ENCODE results near the gene DACT2.
"Not testable (repeated sequence)": the region's sequence is repeated elsewhere in the genome, so short reads cannot be mapped to it uniquely, and the experiment has no call there.

Gene DACT2

DNA sequence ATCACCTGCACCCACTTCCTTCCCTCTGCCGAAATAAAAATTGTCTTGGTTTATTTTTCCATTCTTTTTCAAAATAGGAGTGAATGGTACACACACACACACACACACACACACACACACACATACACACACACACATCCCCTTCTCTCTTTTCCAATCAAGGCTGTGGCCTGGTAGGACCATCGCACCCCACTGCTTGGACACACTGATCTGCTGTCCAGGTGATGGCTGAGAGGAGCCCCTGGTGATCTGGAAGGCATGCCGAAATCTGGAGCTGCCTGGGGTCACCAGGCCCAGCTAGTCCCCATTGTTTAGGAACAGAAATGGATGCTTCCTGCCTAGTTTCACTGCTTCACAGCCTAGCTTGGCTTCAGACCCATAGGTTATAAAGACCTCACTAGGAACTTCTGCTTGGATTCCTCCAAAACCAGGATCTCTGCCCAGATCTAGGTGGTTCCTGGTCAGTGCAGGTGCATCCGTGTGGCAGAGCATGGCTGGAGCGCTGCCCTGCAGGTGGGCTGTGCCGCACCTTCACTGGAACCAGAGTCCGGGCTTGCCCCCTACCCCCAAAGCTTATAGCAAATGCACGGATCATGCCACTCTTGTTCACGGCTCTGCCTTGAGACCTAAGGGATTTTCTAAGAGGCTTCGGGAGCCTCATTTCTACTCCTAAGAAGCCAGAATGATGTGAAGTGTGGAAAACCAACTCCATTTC is 42.9 kb upstream of the DACT2 start:
- H3K4me1 ChIP-seq (ENCODE audit: control insufficient read depth, insufficient read depth, low read length), result no peaks in the 10 kb centered on the region
- no peak for DNase-seq (ENCODE audit: low read depth, low spot score)
- H3K36me3 ChIP-seq (ENCODE audit: control insufficient read depth, insufficient read depth, low read length), result no peaks in the 10 kb centered on the region; the same call in 1 of the 2 replicates
- WGBS (ENCODE audit: insufficient coverage, insufficient read length), result no CpG with 5 or more reads among the region's 10 CpGs
- no peak overlapping the region for H3K27ac ChIP-seq (ENCODE audit: low read length)
- H3K9me3 ChIP-seq (ENCODE audit: control insufficient read depth, insufficient read depth, low read length), result peaks cover 1% of the 10 kb centered on the region; the same call in 1 of the 2 replicates
- H3K27me3 ChIP-seq (ENCODE audit: control insufficient read depth, insufficient read depth, low read length), result no peaks in the 10 kb centered on the region
- H3K4me3 ChIP-seq (ENCODE audit: low read length), result no peak overlapping the region

DNA sequence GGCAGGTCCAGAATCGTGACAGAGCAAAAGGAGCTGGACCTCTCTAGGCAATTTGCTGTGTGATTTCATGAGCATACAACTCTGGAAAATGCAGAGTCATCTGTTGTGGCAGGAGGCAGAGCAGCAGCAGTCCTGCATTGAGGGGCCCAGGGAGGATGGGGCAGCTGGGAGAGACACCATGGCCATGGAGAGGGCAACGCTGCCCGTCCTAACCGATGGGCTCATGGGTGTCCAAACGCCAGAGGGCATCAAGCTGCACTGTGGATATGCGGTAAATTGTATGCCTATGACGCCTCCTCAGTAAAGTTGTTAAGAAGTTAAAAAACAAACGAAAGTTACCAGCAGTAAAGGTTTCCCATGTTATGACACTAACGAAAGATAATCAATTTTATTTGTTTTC is 42.2 kb upstream of the DACT2 start:
- no peaks in the 10 kb centered on the region; the same call in 1 of the 2 replicates for H3K36me3 ChIP-seq (ENCODE audit: control insufficient read depth, insufficient read depth, low read length)
- peaks cover 1% of the 10 kb centered on the region; the same call in 1 of the 2 replicates for H3K9me3 ChIP-seq (ENCODE audit: control insufficient read depth, insufficient read depth, low read length)
- DNase-seq (ENCODE audit: low read depth, low spot score), result no peak
- H3K4me3 ChIP-seq (ENCODE audit: low read length), result no peak overlapping the region
- WGBS (ENCODE audit: insufficient coverage, insufficient read length), result no CpG with 5 or more reads among the region's 9 CpGs
- no peaks in the 10 kb centered on the region for H3K4me1 ChIP-seq (ENCODE audit: control insufficient read depth, insufficient read depth, low read length)
- H3K27me3 ChIP-seq (ENCODE audit: control insufficient read depth, insufficient read depth, low read length), result no peaks in the 10 kb centered on the region
- H3K27ac ChIP-seq (ENCODE audit: low read length), result no peak overlapping the region

DNA sequence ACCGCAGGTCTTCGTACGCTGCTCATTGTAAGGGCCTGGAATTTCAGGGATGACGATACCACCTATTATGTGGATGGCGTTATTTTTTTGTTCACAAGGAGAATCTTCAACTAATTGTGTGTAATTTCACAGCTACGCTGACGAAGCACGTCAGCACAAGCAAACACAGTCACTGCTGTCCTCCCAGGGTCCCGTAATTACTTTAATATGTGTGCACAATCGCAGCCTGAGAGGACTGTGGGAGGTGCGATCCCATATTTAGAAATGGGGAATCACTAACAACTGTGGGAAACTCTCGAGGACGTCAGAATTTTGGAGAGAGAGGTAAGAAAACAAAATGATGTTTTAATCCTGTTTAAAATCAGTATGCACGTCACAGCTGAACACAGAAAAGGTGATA is 40.2 kb upstream of the DACT2 start:
- Histone ChIP-seq H3K4me3 (ENCODE audit: low read length) (no peak overlapping the region), H3K9me3 (ENCODE audit: control insufficient read depth, insufficient read depth, low read length) (peaks cover 1% of the 10 kb centered on the region; the same call in 1 of the 2 replicates), H3K4me1 (ENCODE audit: control insufficient read depth, insufficient read depth, low read length) (no peaks in the 10 kb centered on the region), H3K27me3 (ENCODE audit: control insufficient read depth, insufficient read depth, low read length) (no peaks in the 10 kb centered on the region), H3K27ac (ENCODE audit: low read length) (no peak overlapping the region), H3K36me3 (ENCODE audit: control insufficient read depth, insufficient read depth, low read length) (no peaks in the 10 kb centered on the region; the same call in 1 of the 2 replicates)
- WGBS (ENCODE audit: insufficient coverage, insufficient read length), result no CpG with 5 or more reads among the region's 14 CpGs
- DNase-seq (ENCODE audit: low read depth, low spot score), result no peak

DNA sequence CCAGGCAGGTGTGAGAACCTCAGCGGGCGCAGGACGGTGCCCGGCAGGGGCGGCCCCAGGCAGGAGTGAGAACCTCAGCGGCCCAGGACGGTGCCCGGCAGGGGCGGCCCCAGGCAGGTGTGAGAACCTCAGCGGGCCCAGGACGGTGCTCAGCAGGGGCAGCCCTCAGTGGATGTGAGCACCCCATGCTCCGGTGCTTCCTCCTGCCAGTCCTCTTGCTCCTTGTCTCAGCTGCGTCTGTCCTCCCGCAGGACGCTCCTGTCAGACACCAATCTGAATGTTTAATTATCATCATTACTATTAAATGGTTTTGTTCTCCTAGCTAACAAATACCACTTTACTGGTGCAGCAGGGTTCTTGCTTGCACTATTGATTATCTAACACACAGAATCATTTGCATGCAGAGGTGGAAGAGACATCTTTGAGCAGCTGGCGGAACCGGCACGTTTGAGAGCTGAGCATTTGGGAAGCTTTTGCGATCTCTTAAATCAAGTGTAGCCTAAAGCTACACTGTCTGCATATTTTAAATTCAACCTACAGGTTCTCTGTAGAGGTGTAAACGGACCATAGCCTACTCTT is 39.4 kb upstream of the DACT2 start:
- no peak for DNase-seq (ENCODE audit: low read depth, low spot score)
- no CpG with 5 or more reads among the region's 20 CpGs for WGBS (ENCODE audit: insufficient coverage, insufficient read length)
- Histone ChIP-seq H3K27ac (ENCODE audit: low read length) (no peak overlapping the region), H3K36me3 (ENCODE audit: control insufficient read depth, insufficient read depth, low read length) (no peaks in the 10 kb centered on the region; the same call in 1 of the 2 replicates), H3K4me1 (ENCODE audit: control insufficient read depth, insufficient read depth, low read length) (no peaks in the 10 kb centered on the region), H3K9me3 (ENCODE audit: control insufficient read depth, insufficient read depth, low read length) (peaks cover 1% of the 10 kb centered on the region; the same call in 1 of the 2 replicates), H3K27me3 (ENCODE audit: control insufficient read depth, insufficient read depth, low read length) (no peaks in the 10 kb centered on the region), H3K4me3 (ENCODE audit: low read length) (no peak overlapping the region)

DNA sequence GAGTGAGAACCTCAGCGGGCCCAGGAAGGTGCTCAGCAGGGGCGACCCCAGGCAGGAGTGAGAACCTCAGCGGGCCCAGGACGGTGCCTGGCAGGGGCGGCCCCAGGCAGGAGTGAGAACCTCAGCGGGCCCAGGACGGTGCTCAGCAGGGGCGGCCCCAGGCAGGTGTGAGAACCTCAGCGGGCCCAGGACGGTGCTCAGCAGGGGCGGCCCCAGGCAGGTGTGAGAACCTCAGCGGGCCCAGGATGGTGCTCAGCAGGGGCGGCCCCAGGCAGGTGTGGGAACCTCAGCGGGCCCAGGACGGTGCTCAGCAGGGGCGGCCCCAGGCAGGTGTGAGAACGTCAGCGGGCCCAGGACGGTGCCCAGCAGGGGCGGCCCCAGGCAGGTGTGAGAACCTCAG is 37.3 kb upstream of the DACT2 start:
- not testable (repeated sequence) for DNase-seq (ENCODE audit: low read depth, low spot score); H3K36me3 ChIP-seq (ENCODE audit: control insufficient read depth, insufficient read depth, low read length)
- no CpG with 5 or more reads among the region's 20 CpGs for WGBS (ENCODE audit: insufficient coverage, insufficient read length)

DNA sequence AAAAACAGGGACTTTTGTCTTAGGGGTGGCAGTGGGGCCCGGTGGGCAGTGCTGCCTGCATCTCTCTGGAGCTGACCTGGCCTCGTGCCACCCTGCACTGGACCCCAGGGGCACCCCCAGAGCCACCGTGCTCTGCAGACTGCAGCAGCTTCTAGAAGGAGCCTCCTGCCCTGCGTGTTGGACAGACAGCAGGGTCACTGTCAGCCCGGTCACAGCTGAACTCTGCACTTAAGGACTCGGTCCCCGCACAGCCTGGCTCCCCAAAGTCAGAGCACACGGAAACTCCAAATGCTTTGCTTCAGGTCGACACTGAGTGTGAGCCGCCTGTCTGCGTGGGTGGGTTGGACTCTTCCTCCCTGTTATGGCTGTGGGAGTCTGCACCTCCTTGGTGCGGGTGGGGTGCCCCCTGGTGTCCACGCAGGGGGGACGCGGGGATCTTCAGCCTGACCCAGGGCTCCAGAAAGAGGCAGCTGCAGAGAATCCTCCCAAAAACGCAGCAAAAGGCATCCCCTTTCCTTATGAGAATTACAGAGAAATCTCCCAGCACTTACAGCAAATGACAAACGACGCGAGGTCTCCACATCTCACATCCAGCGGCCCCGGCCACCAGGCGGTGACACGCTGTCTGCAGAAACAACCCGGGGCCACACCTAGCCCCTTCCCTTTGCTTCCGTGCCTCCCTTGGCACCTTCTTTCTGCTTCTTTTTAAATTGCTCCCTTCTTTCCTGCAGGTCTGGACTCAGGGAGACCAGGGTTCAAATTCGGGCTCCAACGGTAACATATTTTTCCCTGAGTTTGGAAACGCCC is 36.3 kb upstream of the DACT2 start:
- H3K27me3 ChIP-seq (ENCODE audit: control insufficient read depth, insufficient read depth, low read length), result no peaks in the 10 kb centered on the region
- DNase-seq (ENCODE audit: low read depth, low spot score), result no peak
- H3K4me1 ChIP-seq (ENCODE audit: control insufficient read depth, insufficient read depth, low read length), result no peaks in the 10 kb centered on the region
- WGBS (ENCODE audit: insufficient coverage, insufficient read length), result no CpG with 5 or more reads among the region's 28 CpGs
- H3K27ac ChIP-seq (ENCODE audit: low read length), result no peak overlapping the region
- no peak overlapping the region for H3K4me3 ChIP-seq (ENCODE audit: low read length)
- H3K9me3 ChIP-seq (ENCODE audit: control insufficient read depth, insufficient read depth, low read length), result no peaks in the 10 kb centered on the region
- H3K36me3 ChIP-seq (ENCODE audit: control insufficient read depth, insufficient read depth, low read length), result no peaks in the 10 kb centered on the region

More for the DNA sequence above, 37.3 kb upstream of the DACT2 start:
- H3K9me3 ChIP-seq (ENCODE audit: control insufficient read depth, insufficient read depth, low read length); H3K27ac ChIP-seq (ENCODE audit: low read length); H3K27me3 ChIP-seq (ENCODE audit: control insufficient read depth, insufficient read depth, low read length); H3K4me3 ChIP-seq (ENCODE audit: low read length); H3K4me1 ChIP-seq (ENCODE audit: control insufficient read depth, insufficient read depth, low read length): not testable (repeated sequence)

DNA sequence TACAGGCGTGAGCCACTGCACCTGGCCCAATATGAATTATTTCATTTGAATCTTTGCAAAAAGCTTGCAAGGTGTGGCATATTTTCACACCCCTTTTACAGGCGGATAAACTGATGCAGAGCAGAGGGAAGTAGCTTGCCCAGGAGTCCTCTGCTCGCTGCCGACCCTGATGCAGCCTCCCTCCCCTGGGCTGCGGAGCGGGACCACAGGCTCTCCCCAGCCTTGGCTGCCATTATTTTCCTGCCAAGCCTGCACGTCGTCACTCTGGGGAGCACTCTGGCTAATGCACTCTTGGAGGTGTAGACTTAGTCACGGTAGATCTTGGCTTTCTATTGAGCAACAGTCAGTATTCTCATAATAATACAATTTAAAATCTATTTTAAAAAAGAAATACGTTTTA is 34.8 kb upstream of the DACT2 start:
- Histone ChIP-seq H3K4me1 (ENCODE audit: control insufficient read depth, insufficient read depth, low read length) (no peaks in the 10 kb centered on the region), H3K9me3 (ENCODE audit: control insufficient read depth, insufficient read depth, low read length) (no peaks in the 10 kb centered on the region), H3K4me3 (ENCODE audit: low read length) (no peak overlapping the region), H3K27me3 (ENCODE audit: control insufficient read depth, insufficient read depth, low read length) (no peaks in the 10 kb centered on the region), H3K27ac (ENCODE audit: low read length) (no peak overlapping the region), H3K36me3 (ENCODE audit: control insufficient read depth, insufficient read depth, low read length) (no peaks in the 10 kb centered on the region)
- DNase-seq (ENCODE audit: low read depth, low spot score), result no peak
- WGBS (ENCODE audit: insufficient coverage, insufficient read length), result 100% methylated on average over 1 of the region's 10 CpGs

DNA sequence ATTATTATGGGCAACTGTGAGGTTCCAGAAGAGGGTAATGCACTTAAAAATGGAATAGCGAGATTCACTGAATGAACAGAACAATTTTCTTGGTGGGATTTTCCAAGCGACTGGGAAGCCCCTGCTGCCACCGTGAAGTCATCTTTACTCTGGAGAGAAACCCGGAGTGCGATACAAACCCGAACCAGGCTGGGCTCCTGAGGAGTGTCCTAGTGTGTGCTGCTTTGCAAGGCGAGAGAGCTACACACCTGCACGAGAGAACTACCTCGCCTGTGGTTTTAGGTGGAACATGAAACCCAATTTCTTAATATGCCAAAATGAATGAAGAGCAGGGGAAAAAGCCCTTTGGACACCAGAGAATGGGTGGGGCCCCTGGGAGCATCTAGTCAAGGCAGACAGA is 33.5 kb upstream of the DACT2 start:
- Histone ChIP-seq H3K27ac (ENCODE audit: low read length) (no peak overlapping the region), H3K36me3 (ENCODE audit: control insufficient read depth, insufficient read depth, low read length) (no peaks in the 10 kb centered on the region), H3K4me1 (ENCODE audit: control insufficient read depth, insufficient read depth, low read length) (no peaks in the 10 kb centered on the region), H3K4me3 (ENCODE audit: low read length) (no peak overlapping the region), H3K27me3 (ENCODE audit: control insufficient read depth, insufficient read depth, low read length) (no peaks in the 10 kb centered on the region), H3K9me3 (ENCODE audit: control insufficient read depth, insufficient read depth, low read length) (no peaks in the 10 kb centered on the region)
- WGBS (ENCODE audit: insufficient coverage, insufficient read length), result no CpG with 5 or more reads among the region's 9 CpGs
- DNase-seq (ENCODE audit: low read depth, low spot score), result no peak

DNA sequence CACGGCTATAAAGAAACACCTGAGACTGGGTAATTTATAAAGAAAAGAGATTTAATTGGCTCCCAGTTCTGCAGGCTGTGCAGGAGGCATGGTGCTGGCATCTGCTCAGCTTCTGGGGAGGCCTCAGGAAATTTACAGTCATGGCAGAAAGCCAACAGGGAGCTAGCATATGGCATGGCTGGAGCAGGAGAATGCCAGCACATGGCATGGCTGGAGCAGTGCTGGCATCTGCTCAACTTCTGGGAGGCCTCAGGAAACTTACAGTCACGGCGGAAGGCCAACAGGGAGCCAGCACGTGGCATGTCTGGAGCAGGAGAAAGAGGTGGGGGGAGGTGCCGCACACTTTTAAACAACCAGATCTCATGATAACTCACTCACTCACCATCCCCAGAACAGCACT is 32.5 kb upstream of the DACT2 start:
- H3K27ac ChIP-seq (ENCODE audit: low read length), result no peak overlapping the region
- H3K36me3 ChIP-seq (ENCODE audit: control insufficient read depth, insufficient read depth, low read length), result no peaks in the 10 kb centered on the region
- H3K27me3 ChIP-seq (ENCODE audit: control insufficient read depth, insufficient read depth, low read length), result no peaks in the 10 kb centered on the region
- WGBS (ENCODE audit: insufficient coverage, insufficient read length), result no CpG with 5 or more reads among the region's 5 CpGs
- H3K4me1 ChIP-seq (ENCODE audit: control insufficient read depth, insufficient read depth, low read length), result no peaks in the 10 kb centered on the region
- no peak for DNase-seq (ENCODE audit: low read depth, low spot score)
- H3K4me3 ChIP-seq (ENCODE audit: low read length), result peak overlapping the region; percentile 9; the same call in 1 of the 2 replicates
- no peaks in the 10 kb centered on the region for H3K9me3 ChIP-seq (ENCODE audit: control insufficient read depth, insufficient read depth, low read length)

DNA sequence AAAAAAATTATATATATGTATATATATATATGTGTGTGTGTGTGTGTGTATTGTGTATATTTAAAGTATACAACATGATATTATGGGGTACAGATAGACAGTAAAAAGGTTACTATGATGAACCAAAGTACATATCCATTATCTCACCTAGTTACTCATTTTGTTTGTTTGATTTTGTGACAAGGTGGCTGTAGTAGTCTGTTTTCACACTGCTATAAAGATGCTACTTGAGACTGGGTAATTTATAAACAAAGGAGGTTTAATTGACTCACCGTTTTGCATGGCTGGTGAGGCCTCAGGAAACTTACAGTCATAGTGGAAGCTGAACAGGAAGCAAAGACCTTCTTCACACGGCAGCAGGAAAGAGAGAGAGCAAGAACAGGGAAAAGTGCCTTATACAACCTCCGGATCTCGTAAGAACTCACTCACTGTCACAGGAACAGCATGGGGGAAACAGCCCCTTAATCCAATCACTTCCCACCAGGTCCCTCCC is 30.2 kb upstream of the DACT2 start:
- no peak overlapping the region for H3K4me3 ChIP-seq (ENCODE audit: low read length)
- no peaks in the 10 kb centered on the region for H3K27me3 ChIP-seq (ENCODE audit: control insufficient read depth, insufficient read depth, low read length)
- no CpG with 5 or more reads among the region's 4 CpGs for WGBS (ENCODE audit: insufficient coverage, insufficient read length)
- H3K4me1 ChIP-seq (ENCODE audit: control insufficient read depth, insufficient read depth, low read length), result no peaks in the 10 kb centered on the region
- H3K9me3 ChIP-seq (ENCODE audit: control insufficient read depth, insufficient read depth, low read length), result no peaks in the 10 kb centered on the region
- no peaks in the 10 kb centered on the region for H3K36me3 ChIP-seq (ENCODE audit: control insufficient read depth, insufficient read depth, low read length)
- no peak overlapping the region for H3K27ac ChIP-seq (ENCODE audit: low read length)
- no peak for DNase-seq (ENCODE audit: low read depth, low spot score)
